Right forelimb (tissue), 1 donor: ENCODE results near the gene CCNK.

Experiments
- DNase-seq: peaks from one replicate; pipeline ENCODE4 v3.0.0-alpha.2; 2018

CCNK gene

DNA sequence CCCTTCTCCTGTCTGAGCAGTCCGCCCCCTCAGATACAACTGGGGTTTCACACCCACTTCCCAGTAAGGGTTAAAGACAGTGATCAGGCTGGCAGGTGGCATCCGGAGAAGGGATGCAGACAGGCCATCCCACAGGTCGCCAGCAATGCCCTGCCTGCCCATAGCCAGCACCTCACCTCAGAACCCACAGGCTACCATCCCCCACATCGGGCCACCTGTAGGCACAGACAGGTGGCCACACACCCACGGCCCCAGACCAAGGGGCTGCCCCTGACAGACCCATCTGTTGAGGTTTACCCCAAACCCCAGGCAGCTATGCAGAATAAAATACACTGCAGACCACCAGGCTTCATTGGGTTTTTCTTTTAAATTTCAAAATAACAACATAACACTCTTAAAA, 57.5 kb downstream of the CCNK start:
- no peak for DNase-seq

DNA sequence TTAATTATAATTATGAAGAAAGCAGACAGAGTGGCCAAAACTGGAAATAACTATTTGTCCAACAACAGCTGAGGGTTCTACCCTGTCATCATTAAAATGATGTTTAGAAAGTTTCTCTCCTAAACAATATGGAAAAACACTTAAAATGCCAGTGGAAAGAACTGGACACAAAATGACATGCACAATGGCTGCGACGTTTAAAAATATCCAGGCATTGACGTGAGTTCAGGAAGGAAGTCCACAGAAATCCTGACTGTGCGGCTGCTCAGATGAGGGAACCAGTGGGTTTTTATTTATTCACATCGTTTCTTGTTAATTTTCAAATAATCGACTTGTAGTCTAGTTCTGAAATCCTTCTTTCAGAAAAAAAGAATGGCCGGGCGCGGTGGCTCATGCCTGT, 58.3 kb downstream of the CCNK start:
- DNase-seq, result no peak

DNA sequence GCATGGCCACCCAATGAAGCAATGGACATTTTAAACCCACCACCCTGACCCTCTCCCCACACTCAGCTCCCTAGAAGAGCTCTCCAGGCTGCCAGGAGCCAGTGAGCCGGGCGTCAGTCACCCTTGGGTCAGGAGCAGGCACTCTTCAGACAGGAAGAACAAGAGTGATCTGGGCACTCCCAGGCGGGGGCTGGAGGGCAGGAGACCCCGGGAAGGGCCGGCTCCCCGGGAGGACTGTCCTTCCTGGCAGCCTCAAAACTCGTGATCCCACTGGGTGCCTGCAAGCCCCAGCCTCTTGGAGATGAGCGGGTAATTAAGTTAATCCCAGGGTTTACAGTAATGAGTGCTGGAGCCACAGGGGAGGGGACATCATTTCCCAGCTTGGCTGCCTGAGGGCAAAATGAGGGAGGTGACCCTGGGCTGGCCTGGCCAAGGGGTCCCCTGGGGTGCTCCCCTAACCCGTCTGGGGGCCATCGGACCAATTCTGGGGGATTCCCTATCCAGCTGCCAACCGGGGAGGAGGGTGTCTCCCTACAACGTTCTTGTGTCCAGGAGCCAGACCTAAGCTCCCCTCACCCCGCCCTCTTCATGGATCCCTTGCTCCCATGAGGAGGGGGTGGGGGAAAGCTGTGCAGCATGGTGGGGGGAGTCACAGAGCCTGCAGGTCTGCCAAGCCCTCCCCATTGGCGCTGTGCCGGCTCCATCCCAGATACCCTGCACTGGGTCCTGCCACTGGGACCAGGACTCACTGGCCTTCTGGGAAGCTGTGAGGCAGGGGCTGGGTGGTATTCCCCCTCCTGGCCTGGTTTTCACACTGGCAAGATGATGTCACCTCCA, 59.2 kb downstream of the CCNK start:
- DNase-seq, result no peak

DNA sequence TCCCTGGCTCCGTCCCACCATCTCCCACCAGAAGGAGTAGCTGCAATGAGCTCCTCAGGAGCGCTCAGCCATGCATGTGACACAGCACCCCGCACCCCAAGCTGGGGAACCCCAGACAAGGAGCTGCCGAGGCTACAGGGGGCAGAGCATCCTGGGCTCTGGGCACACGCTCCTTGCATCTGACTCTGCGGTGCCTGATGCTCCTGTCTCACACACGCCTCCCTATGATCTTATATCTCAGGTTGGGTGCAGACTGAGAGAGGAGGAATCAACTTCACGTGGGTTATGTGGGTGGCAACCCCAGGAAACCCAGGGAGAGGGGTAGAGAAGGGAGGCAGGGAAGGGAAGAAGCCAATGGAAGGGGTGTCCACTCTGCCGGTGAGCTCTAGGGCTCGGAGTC, 60.0 kb downstream of the CCNK start:
- DNase-seq, result no peak

DNA sequence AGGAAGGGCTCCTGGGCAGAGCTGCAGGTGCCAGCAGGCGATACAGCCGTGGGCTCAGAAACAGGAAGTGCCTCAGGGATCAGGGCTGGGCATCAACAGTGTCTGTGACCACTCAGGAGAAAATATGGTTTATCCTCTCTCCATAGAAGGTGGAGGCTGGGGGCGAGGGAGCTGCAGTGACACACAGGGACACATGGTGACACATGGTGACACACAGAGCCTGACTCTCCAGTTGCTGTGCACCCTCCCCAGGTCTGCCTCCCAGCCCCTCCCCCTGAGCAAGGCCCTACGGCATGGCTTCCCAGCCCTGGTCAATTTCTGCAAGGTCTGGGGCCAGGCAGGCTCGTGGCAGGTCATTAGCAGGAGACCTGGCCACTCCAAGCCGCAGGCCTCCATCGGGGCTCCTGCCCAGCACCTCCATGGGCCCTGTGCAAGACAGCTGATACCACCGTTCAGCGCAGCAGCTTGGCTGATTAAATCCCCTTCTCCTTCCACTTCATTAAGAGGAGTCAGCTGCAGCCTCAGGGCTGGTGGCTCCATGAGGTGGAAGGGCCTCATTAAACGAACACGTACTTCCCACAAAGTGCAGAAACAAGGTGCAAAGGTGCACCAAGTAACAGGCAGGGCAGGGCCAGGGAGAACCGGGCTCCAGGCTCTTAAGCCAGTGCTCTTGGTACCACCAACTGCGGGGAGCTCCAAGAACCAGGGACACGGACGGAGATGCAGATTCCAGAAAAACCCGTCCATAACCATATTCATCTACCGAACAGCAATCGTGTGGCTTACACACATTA, 60.7 kb downstream of the CCNK start:
- DNase-seq, result no peak

DNA sequence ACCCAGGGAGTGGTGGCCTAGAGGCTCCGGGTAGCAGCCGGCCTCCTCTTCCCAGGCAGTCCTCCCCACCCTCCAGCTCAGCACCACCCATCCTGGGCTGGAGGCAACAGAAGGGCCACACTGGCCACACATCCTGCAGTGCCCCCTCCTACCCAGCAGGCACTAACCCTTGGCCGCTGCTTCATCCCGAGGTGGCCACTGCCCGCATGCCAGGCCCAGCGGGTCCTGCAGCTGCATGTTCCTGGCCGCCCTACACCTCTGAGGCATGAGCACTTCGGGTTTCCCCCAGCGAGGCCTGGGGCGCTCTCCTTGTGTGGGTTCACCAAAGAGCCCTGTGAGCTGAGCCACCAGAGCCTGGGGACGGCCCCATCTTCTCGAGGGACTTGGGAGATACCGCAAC, 61.4 kb downstream of the CCNK start:
- no peak for DNase-seq

DNA sequence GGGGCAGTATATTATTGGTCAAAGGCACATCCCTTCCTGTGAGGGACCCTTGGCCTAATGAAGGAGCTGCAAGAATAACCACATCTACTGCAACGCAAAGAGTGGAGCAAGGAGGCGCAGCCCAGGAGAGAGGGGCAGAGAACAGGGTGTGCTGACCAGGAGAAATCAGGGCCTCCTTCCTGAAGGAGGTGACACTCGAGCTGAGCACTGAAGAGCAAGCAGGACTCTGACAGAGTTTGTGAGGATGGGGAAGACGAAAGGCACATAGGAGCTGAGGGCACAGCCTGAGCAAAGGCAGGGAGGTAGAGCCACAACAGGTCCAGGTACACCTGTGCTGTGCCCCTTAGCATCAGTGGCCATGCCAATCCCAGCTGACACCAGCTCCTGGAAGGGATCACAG, 62.2 kb downstream of the CCNK start:
- DNase-seq, result no peak

DNA sequence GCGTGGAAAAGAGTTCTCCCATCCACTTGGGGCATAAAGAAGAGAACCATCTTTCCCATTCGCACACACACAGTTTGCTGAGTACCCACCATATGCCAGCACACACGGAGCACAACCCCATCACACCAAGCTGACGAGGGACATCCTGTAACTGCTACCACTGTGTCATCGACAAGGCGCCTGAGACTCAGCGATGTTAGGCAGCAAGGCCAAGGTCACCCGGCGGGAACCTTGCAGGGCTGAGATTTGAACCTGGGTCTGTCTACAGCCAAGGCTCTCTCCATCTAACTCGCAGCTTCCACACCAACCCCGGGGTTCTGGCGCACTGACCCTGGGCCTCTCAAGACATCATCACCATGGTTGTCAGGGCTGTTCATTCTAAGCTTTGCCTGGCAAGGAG, 62.8 kb downstream of the CCNK start:
- no peak for DNase-seq

DNA sequence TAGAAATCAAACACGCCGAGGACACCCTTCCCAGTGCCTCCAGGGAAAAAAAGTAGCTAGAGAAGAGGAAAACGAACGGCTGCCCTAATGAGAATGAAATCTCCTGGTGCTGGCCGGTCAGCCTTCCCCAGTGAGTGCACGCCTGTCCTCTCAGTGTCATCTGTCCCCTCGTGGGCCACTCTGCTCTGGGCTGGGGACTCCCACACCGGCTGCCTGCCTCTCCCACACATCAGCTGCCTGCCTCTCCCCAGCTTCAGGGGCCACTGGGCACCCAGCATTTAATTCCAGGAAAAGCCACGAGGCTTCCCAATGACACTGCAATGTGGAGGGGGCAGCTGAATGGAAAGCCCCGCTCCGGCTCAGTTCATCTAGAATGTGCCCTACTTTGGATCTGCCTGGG, 63.8 kb downstream of the CCNK start:
- no peak for DNase-seq

DNA sequence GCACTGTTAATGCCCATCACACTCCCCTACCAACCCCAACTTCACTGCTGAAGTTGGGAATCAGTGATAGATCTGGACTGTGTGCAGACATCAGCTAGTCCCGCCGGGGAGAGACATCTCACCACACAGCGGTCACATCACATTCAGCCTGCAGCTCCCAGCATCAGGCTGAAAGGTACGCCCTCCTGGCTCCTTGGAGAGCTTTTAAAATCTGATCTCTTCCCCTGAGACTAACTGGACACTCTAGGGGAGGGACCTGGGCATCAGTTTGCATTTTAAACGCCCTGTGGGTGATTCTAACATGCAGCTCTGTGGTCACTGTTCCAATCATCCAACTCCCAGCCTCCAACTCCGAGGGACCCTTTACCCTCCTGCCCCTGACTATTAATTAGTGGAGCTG, 64.4 kb downstream of the CCNK start:
- DNase-seq, result no peak

DNA sequence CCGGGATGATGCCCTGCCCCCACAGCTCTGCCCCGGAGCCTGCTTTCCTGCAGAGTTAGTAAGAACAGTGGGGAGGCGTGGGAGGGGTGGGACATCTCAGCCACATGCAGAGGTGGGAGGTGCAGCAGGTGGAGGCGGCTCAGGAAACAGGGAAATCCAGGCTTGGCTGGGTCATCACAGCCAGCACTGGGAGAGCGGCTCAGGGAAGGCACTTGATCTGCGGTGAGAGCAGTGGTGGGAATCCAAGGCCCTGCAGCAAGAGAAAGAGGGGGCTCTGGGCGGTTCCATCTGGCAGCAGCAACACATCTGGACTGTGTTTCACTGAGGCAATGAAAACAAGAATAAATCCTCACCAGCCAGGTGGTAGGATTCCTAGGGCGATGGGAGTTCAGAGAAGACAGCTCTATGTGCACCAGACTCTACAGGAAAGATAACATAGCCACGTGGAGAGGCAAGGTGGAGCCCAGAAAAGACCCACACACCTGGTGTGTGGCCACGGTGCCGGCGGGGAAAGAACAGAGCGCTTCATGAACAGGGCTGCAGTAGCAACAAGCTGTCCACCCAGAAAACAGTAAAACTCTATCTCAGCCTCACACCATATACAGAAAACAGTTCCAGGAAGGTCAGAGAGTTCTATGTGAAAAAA, 65.1 kb downstream of the CCNK start:
- no peak for DNase-seq

DNA sequence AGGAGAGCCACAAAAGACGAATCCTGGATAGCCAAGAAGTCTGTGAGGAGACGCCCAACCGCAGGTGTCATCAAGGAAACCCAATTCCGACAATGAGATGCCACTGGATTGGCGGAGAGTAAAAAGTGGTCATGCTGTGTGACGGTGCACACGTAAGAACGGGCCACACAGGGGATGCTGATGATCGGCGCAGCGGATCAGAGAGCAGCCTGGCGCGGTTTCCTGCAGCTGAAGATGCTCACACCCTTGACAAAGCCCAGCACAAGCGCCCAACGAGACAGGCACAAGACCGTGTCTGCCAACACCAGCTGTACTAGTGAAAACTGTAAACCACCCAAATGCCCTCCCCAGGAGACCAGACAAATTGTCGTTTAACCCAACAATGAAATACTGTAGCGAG, 67.0 kb downstream of the CCNK start:
- DNase-seq, result no peak

DNA sequence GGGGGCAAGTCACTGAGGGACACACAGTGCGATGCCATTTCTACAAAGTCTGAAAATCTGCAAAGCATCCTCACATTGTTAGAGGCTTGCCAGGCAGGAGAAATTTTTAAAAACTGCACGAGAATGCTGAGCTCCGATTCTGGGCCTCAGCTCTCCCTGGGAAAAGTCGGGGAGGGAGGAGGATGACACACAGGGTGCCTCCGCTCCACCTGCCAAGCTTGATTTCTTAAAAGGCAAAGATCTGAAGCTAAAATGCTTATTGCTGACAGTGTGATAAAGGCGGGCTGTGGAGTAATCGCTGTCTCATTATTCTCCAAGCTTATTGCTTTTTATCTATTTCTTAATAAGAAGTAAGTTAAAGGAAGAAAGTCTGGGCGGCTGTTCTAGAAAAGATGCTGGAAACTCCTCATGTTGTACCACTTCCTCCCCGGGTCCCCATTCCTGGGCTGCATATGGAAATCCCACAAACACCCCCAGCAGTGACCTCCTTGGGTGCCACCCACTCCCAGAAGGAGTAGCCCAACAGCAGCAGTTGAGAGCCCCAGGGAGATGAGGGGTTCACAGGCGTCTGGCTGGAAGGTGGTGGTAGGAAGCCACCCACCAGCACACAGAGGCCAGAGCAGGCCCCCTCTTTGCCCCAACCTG, 67.8 kb downstream of the CCNK start:
- no peak for DNase-seq

DNA sequence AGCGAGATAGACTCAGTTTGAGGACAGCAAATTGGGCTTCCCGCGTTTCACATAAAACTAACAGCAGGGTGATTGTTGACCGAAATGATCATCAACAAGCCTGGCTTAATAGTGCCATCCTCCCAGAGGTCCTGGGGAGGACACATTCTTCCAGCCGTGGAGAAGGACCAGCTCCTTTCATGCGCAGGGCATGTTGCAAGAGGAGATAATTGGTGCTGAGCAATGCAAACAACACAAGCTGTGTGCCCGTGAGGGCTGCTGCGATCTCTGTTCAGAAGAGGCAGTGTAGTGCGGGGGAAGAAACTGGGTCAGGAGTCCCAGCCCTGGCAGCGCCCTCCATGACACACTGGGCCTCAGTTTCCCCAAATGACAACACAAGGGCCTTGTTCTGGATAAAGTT, 68.5 kb downstream of the CCNK start:
- DNase-seq, result no peak

DNA sequence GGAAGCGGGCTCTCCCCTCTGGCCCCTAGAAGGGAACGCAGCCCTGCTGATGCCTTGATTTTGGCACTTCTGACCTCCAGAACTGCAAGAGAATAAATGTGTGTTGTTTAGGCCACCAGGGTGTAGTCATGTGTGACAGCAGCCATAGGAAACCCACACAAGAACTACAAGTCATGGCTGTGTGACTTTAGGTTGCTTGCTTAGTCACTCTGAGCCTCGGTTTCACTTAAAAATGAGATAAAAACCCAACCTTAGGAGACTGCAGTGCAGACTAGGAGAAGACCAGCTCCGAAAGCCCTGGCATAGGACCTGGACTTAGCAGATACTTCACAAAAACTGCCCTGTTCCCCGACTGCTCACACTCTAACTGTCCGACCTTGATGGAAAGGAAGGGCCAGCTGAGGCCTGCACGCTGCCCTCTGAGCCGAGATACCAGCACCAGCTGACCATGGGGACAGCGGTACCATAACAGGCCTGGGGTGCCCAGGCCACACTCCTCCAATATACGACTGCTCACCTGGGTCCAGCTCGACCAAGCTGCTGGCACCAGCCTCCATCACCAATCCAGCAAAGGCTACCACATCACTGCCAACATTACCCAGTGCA, 69.3 kb downstream of the CCNK start:
- DNase-seq, result no peak

DNA sequence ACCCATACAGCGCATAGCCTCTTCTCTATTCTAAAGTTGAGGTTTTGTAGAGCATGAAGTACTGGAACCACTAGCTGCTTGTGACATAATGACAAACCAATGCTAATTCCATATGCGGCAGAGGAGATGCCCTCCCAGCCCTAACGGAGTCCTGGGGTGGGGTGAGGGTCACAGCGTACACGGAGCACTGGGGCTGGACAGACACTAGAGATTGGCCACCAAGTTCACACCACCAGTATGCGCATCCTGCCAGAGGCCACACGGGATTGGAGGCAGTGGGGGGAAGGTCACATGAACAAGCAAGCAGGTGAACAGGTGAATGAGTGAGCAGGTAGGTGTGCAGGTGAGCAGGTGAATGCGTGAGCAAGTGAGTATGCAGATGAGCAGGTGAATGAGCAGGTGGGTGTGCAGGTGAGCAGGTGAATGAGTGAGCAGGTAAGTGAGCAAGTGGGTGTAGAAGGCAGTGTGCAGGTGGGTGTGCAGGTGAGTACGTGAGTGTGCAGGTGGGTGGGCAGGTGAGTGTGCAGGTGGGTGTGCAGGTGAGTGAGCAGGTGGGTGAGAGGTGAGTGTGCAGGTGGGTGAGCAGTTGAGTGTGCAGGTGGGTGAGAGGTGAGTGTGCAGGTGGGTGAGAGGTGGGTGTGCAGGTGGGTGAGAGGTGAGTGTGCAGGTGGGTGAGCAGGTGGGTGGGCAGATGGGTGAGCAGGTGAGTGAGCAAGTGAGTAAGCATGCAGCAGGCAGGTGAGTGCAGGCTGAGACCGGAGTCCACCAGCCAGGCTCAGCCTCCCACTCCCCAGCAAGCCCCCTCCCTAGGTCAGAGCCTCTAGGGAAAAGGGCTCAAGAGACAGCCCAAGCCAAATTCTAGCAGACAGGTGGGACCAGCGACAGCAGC, 70.1 kb downstream of the CCNK start:
- DNase-seq, result no peak

DNA sequence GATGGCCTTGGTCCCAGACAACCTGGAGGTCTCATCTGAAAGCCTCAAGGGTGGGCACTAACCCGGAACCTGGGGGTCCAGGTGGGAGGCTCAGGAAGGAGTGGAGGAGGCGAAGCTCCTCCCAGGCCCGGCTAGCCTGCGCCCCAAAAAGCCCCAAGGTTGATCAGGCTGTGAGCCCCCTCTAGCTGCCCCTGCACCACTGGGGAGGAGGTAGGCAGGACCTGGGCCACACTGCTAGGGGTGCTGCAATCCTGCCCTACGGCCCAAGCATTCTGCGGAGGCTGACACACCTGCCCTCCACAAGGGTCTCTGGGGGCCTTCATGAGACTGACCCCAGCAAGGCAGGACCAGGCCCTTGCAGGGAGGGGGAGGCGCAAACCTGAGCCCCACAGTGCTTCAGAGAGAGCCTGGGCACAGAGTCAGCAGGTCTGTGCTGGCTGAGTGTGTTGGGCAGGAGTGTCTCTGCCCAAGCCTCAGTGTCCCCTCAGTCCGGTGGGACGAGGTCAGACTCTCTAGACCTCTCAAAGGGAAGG, 70.9 kb downstream of the CCNK start:
- no peak for DNase-seq

DNA sequence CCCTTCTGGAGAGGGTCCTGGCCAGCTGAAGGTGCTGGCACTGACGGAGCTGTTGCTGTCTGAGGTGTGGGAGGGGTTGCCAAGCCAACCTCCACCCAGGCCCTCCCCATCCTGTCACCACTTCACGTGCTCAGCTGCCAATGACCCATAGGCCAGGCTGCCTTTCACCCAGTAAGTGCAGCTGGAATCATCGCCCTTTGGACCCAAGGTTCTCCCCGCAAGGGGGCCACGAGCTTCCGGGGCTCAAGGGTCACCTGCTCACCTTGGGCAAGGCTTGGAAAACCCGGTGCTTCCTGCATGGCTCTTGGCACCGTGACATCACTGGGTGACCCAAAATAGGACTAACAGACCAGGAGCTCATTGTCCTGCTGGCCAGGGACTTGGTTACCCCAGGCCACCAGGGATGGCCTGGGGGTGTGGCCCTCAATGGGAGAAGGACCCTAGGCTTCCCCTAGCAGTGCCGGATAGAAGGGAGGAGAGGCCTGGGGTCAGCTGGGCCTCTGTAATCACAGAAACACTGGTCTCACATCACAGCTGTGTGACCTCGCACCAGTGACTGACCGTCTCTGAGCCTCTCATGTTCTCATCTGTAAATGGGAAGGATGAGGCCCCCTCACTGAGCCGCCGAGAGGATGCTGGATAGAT, 71.5 kb downstream of the CCNK start:
- DNase-seq, result no peak

DNA sequence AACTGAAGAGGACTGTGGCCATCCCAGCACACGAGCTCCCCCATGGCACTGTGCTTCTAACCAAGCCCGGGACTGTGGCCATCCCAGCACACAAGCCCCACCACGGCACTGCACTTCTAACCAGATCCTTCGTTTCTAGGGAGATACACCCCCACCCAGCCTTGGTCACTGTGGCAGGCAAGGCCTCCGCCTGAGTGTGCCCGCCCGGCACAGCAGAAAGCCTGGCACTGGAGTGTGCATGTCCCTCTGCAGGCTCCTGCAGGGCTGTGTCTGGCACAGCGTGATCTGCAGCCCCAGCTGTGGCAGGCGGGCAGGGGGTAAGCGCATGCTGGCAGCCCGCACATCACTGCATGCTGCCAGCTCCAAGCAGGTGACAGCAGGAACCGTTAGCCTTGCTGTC, 73.0 kb downstream of the CCNK start:
- DNase-seq, result no peak

DNA sequence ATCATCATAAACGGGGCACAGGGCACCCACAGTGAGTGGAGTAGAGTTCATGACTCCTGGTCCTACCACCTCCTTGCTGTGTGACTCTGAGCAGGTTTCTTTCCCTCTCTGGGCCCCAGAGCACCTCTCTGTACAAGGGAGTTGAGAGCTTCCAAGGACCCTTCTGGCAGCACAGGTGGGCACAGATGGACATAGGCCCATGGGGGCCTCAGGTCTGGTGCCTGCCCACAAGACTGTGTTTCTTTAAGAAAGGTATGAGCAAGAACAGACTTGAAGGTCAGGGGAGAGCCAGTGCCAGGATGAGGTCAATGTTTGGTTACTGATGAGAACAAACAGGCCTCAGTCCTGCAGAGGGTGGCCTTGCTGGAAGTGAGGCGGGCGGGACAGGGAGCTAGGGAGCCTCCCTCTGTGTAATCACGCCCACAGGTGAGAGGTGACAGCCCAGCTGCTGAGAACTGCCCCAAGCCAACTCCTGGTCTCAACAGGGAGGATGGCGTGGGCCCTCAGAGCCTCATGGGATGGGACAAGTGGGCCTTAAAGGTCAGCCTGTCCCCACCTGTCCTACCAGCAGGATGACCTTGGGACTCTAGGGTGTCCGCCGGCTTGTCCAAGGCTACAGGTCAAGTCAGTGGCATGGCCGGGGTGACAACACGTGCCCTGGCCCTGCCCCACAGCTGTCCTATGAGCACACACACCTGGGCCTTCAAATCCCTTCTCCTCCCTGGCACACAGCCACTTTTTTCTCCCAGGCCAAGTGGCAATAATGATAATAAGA, 73.7 kb downstream of the CCNK start:
- DNase-seq, result no peak
